ENCODE data around the gene RSPH1.

RSPH1 gene

GRCh38 chr21:42478504-42478903 is 17.5 kb downstream of the RSPH1 start:
- in situ Hi-C loops (cut with MboI; ENCODE audit: low sequenced_read_pairs, unreplicated experiment), result no loop called here
- TF ChIP-seq, protein P1, sequence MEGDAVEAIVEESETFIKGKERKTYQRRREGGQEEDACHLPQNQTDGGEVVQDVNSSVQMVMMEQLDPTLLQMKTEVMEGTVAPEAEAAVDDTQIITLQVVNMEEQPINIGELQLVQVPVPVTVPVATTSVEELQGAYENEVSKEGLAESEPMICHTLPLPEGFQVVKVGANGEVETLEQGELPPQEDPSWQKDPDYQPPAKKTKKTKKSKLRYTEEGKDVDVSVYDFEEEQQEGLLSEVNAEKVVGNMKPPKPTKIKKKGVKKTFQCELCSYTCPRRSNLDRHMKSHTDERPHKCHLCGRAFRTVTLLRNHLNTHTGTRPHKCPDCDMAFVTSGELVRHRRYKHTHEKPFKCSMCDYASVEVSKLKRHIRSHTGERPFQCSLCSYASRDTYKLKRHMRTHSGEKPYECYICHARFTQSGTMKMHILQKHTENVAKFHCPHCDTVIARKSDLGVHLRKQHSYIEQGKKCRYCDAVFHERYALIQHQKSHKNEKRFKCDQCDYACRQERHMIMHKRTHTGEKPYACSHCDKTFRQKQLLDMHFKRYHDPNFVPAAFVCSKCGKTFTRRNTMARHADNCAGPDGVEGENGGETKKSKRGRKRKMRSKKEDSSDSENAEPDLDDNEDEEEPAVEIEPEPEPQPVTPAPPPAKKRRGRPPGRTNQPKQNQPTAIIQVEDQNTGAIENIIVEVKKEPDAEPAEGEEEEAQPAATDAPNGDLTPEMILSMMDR (IDR thresholded peaks at IDR 0.05; ENCODE audit: borderline replicate concordance, control extremely low read depth, extremely low read depth, insufficient read depth, missing control alignments), result no peak

DNA sequence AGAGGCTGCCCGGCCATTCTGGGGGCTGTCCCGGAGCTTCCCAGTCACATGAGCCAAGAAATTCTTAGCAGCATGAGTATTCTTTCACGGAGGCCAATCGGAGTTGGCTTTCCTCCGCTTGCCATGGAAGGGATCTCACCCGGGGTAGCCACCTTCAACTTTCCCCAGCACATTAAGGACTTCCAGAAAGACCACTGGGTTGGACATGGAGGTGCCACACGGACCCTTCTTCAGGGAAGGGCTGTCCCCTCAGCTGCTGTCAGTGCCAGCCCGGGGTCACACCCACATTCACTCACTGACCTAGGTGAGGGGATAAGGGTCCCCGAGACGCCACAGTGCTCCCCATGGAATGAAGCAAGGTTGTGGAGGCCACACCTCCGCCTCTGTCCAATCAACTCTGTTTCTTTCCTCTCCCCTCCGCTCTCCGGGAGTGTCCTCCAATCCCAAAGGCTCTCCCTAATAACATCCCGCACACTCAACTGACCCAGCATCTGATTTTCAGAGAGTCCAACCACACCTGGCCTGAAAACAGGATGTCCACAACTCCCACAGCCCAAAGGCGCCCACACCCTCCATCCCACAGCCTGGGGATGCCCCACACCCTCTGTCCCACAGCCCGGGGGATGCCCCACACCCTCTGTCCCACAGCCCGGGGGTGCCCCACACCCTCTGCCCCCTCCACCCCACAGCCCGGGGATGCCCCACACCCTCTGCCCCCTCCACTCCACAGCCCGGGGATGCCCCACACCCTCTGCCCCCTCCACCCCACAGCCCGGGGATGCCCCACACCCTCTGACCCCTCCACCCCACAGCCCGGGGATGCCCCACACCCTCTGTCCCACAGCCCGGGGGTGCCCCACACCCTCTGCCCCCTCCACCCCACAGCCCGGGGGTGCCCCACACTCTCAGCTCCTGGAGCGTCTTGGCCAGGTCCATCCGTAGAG is 19.4 kb downstream of the RSPH1 start:
- TF ChIP-seq, protein P1 (IDR thresholded peaks at IDR 0.05; ENCODE audit: borderline replicate concordance, control extremely low read depth, extremely low read depth, insufficient read depth, missing control alignments), result no peak

More at GRCh38 chr21:42478504-42478903, 17.5 kb downstream of the RSPH1 start:
- DNase-seq (ENCODE audit: low spot score), result no peak

DNA sequence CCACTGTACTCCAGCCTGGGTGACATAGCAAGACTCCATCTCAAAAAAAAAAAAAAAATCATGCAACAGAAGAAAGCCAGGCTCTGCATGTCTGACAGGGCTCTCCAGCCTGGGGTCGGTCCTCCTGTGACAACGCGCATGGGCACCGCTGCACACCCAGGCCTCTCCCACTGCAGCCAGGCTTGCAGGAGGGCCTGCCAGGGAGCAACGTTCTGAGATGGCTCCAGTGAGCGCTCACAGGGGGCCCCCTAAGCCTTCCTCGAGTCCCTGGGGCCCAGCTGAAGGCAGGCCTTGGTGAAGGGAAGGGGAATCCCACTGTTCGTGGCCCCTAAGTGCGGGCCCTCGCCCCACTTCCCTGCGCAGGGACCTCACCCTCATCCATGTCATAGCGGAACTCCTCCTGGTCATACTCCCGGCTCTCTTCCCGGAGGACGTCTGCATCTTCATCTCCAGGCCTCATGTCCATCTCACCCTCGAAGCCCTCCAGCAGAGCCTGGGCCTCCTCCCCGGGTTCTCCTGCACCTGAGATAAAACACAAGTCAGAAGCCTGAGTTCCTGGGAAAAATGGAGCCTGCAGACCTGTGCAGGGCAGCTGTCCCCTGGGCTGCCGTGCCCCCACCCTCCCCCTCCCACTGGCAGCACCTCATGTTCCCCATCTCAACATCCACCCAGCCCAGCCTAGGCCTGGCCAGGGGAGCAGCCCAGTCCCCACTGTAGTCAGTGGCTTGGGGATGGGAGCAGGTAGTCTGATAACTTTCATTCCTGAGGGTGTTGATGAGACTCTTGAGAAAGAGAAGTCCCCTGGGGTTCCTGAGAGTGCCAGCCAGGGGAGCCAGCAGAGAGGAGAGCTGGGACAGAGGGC is 20.3 kb downstream of the RSPH1 start:
- in situ Hi-C loops (cut with MboI; ENCODE audit: low sequenced_read_pairs, unreplicated experiment), result no loop called here
- DNase-seq (ENCODE audit: low spot score), result no peak
- TF ChIP-seq, protein P1 (IDR thresholded peaks at IDR 0.05; ENCODE audit: borderline replicate concordance, control extremely low read depth, extremely low read depth, insufficient read depth, missing control alignments), result no peak

More for the DNA sequence above, 19.4 kb downstream of the RSPH1 start:
- DNase-seq (ENCODE audit: low spot score), result no peak
- in situ Hi-C loops (cut with MboI; ENCODE audit: low sequenced_read_pairs, unreplicated experiment), result no loop called here

GRCh38 chr21:42475036-42475435 is 21.0 kb downstream of the RSPH1 start:
- in situ Hi-C loops (cut with MboI; ENCODE audit: low sequenced_read_pairs, unreplicated experiment), result no loop called here
- TF ChIP-seq, protein P1 (IDR thresholded peaks at IDR 0.05; ENCODE audit: borderline replicate concordance, control extremely low read depth, extremely low read depth, insufficient read depth, missing control alignments), result no peak
- no peak for DNase-seq (ENCODE audit: low spot score)

DNA sequence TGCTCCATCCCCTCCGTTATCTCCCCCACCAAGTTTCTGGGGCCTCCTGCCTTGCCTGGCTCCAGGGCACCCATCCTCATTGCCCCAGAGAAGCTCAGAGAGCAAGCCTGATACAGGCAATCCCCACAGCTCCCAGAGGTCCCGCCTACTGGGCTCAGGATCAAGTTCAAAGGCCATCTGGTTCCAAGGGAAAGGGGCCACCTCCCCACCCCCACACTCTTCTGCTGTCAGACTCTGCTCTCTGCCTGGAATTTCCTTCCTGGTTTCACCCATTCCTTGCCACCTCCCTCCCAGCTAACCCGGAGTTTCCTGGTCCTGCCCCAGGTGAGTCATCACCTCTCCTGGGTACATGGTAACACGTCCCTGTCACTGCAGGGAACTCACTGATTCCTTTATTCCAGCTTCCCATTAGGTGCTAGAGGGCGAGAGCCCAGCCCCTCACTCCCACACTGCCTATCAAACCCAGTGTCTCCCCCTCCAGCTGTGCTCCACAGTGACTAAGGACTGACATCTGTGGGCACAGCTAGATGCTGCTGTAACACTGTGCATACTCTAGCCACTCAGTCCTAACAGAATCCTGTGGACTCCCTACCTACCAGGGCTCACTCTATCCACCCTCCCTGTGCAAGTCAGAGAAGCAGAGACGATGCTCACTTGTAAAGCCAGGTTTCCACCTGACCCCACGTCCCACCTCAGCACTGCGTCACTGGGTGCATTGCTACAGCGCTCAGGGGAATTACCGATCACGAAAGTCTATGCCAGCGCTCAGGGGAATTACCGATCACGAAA is 21.8 kb downstream of the RSPH1 start:
- peak; percentile 53 for DNase-seq (ENCODE audit: low spot score)
- in situ Hi-C loops (cut with MboI; ENCODE audit: low sequenced_read_pairs, unreplicated experiment), result no loop called here
- TF ChIP-seq, protein P1 (IDR thresholded peaks at IDR 0.05; ENCODE audit: borderline replicate concordance, control extremely low read depth, extremely low read depth, insufficient read depth, missing control alignments), result peak; percentile 23

All from GM13976 (cell line).